Measurements from ENCODE around the gene MICALL1.

Gene MICALL1

DNA sequence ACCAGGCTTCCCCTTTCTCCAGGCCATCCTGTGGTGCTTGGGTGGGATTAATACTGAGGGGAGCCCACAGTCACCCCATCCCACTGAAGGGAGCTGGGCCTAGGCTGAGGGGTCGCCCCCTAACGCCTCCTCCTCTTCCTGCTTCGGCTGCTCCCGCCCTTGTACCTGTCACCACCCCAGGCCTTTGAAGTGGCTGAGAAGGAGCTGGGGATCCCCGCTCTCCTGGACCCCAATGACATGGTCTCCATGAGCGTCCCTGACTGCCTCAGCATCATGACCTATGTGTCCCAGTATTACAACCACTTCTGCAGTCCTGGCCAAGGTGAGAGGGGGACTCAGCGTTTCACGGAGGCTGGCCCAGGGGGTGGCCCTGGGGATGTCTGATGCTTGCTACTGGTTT is 6.1 kb downstream of the MICALL1 start:
- Histone ChIP-seq H3K4me3 (ENCODE audit: low read length) (no peak overlapping the region), H3K27me3 (ENCODE audit: insufficient read depth, low read length) (no peaks in the 10 kb centered on the region), H3K9me3 (ENCODE audit: low read length) (no peaks in the 10 kb centered on the region), H3K36me3 (ENCODE audit: insufficient read depth, low read length) (peaks cover 21% of the 10 kb centered on the region), H3K4me1 (ENCODE audit: insufficient read depth, low read length) (peaks cover 27% of the 10 kb centered on the region), H2AFZ (ENCODE audit: low read depth, low read length) (no peak overlapping the region)

- Histone ChIP-seq H3K36me3 (ENCODE audit: insufficient read depth, low read length) (peaks cover 31% of the 10 kb centered on the region), H3K4me3 (ENCODE audit: low read length) (no peak overlapping the region), H3K9me3 (ENCODE audit: low read length) (no peaks in the 10 kb centered on the region), H3K27me3 (ENCODE audit: insufficient read depth, low read length) (no peaks in the 10 kb centered on the region), H3K4me1 (ENCODE audit: insufficient read depth, low read length) (peaks cover 23% of the 10 kb centered on the region), H2AFZ (ENCODE audit: low read depth, low read length) (no peak overlapping the region)
Measured at GRCh38 chr22:37913233-37913721, 7.2 kb downstream of the MICALL1 start.

DNA sequence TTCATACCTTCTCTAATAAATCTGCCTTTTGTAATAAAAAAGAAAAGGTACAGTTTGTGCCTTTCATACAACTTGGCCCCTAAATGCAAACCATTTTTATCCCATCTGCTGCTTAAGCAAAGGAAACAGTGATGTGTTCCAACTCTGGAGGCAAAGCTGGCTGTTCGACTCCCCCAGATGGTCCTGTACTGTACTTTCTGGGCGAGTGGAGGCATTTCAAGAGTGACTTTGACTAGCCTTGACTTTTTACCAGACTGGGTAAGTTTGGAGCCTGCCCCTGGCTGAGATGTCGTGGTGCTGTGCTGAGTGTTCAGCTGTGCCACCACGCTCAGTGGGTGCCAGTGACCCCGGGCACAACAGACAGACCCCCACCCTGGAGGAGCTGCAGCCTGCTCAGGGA is 10.2 kb downstream of the MICALL1 start:
- Histone ChIP-seq H3K36me3 (ENCODE audit: insufficient read depth, low read length) (peaks cover 41% of the 10 kb centered on the region), H3K4me3 (ENCODE audit: low read length) (no peak overlapping the region), H3K9me3 (ENCODE audit: low read length) (no peaks in the 10 kb centered on the region), H2AFZ (ENCODE audit: low read depth, low read length) (no peak overlapping the region), H3K27me3 (ENCODE audit: insufficient read depth, low read length) (no peaks in the 10 kb centered on the region), H3K4me1 (ENCODE audit: insufficient read depth, low read length) (peaks cover 4% of the 10 kb centered on the region)

GRCh38 chr22:37917874-37918548 is 11.9 kb downstream of the MICALL1 start:
- Histone ChIP-seq H2AFZ (ENCODE audit: low read depth, low read length) (no peak overlapping the region), H3K9me3 (ENCODE audit: low read length) (no peaks in the 10 kb centered on the region), H3K36me3 (ENCODE audit: insufficient read depth, low read length) (peaks cover 45% of the 10 kb centered on the region), H3K27me3 (ENCODE audit: insufficient read depth, low read length) (no peaks in the 10 kb centered on the region), H3K4me1 (ENCODE audit: insufficient read depth, low read length) (no peaks in the 10 kb centered on the region), H3K4me3 (ENCODE audit: low read length) (no peak overlapping the region)

GRCh38 chr22:37918580-37919270 is 12.6 kb downstream of the MICALL1 start:
- Histone ChIP-seq H3K36me3 (ENCODE audit: insufficient read depth, low read length) (peaks cover 44% of the 10 kb centered on the region), H3K4me1 (ENCODE audit: insufficient read depth, low read length) (no peaks in the 10 kb centered on the region), H3K9me3 (ENCODE audit: low read length) (no peaks in the 10 kb centered on the region), H3K27me3 (ENCODE audit: insufficient read depth, low read length) (no peaks in the 10 kb centered on the region), H3K4me3 (ENCODE audit: low read length) (no peak overlapping the region), H2AFZ (ENCODE audit: low read depth, low read length) (no peak overlapping the region)

- H3K9me3 ChIP-seq (ENCODE audit: low read length) = no peaks in the 10 kb centered on the region
- no peak overlapping the region for H3K4me3 ChIP-seq (ENCODE audit: low read length)
- peaks cover 47% of the 10 kb centered on the region for H3K36me3 ChIP-seq (ENCODE audit: insufficient read depth, low read length)
- no peaks in the 10 kb centered on the region for H3K4me1 ChIP-seq (ENCODE audit: insufficient read depth, low read length)
- H2AFZ ChIP-seq (ENCODE audit: low read depth, low read length) = no peak overlapping the region
- H3K27me3 ChIP-seq (ENCODE audit: insufficient read depth, low read length) = no peaks in the 10 kb centered on the region
Measured at GRCh38 chr22:37920126-37920525, 14.0 kb downstream of the MICALL1 start.

GRCh38 chr22:37922191-37922590 is 16.1 kb downstream of the MICALL1 start:
- no peaks in the 10 kb centered on the region for H3K27me3 ChIP-seq (ENCODE audit: insufficient read depth, low read length)
- no peak overlapping the region for H2AFZ ChIP-seq (ENCODE audit: low read depth, low read length)
- H3K4me3 ChIP-seq (ENCODE audit: low read length) = no peak overlapping the region
- H3K9me3 ChIP-seq (ENCODE audit: low read length) = no peaks in the 10 kb centered on the region
- peaks cover 52% of the 10 kb centered on the region for H3K36me3 ChIP-seq (ENCODE audit: insufficient read depth, low read length)
- H3K4me1 ChIP-seq (ENCODE audit: insufficient read depth, low read length) = no peaks in the 10 kb centered on the region

DNA sequence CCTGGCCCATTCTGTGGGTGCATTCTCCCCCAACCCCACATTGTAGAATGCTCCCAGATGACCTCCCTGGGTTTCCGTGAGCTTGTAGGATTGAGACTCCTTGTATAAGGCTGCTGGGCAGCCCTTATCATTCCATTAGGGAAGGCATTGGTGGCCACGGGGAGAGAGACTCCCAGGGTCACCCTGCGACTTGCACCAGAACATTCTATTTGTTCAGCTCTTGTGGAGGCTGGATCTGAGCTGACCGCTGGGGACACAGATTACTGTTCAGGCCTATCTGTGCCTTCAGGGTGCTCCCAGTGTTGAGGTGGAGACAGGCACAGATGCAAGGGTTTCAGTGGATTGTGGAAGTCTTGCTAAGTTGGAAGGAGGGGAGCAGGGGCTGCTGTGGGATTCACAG is 17.8 kb downstream of the MICALL1 start:
- Histone ChIP-seq H3K4me1 (ENCODE audit: insufficient read depth, low read length) (no peaks in the 10 kb centered on the region), H3K27me3 (ENCODE audit: insufficient read depth, low read length) (no peaks in the 10 kb centered on the region), H3K36me3 (ENCODE audit: insufficient read depth, low read length) (peaks cover 46% of the 10 kb centered on the region), H3K4me3 (ENCODE audit: low read length) (no peak overlapping the region), H2AFZ (ENCODE audit: low read depth, low read length) (no peak overlapping the region), H3K9me3 (ENCODE audit: low read length) (no peaks in the 10 kb centered on the region)

- H3K27me3 ChIP-seq (ENCODE audit: insufficient read depth, low read length) = no peaks in the 10 kb centered on the region
- no peaks in the 10 kb centered on the region for H3K9me3 ChIP-seq (ENCODE audit: low read length)
- H3K4me1 ChIP-seq (ENCODE audit: insufficient read depth, low read length) = no peaks in the 10 kb centered on the region
- H3K36me3 ChIP-seq (ENCODE audit: insufficient read depth, low read length) = peaks cover 48% of the 10 kb centered on the region
- no peak overlapping the region for H2AFZ ChIP-seq (ENCODE audit: low read depth, low read length)
- no peak overlapping the region for H3K4me3 ChIP-seq (ENCODE audit: low read length)
Measured at GRCh38 chr22:37924386-37925065, 18.4 kb downstream of the MICALL1 start.

DNA sequence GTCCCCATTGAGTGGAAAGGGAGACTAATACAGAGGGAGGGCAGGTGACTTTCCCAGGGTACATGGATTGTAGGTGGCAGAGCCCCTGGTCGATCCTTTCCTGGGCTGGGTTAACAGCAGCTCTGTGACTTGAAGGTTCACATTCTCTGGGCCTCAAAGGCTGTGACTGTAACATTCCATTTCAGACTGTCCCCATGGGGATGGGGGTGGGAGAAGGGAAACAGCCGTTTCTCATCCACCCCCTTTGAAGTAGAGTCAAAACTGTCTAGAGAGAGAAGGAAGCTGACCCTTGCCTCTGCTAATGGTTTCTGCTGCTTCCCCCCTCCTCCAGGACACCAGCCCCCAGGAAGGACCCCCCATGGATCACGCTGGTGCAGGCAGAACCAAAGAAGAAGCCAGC is 19.2 kb downstream of the MICALL1 start:
- Histone ChIP-seq H3K27me3 (ENCODE audit: insufficient read depth, low read length) (no peaks in the 10 kb centered on the region), H3K4me3 (ENCODE audit: low read length) (no peak overlapping the region), H3K36me3 (ENCODE audit: insufficient read depth, low read length) (peaks cover 48% of the 10 kb centered on the region), H3K9me3 (ENCODE audit: low read length) (no peaks in the 10 kb centered on the region), H2AFZ (ENCODE audit: low read depth, low read length) (no peak overlapping the region), H3K4me1 (ENCODE audit: insufficient read depth, low read length) (no peaks in the 10 kb centered on the region)

GRCh38 chr22:37925767-37926166 is 19.7 kb downstream of the MICALL1 start:
- Histone ChIP-seq H3K4me3 (ENCODE audit: low read length) (no peak overlapping the region), H3K27me3 (ENCODE audit: insufficient read depth, low read length) (no peaks in the 10 kb centered on the region), H2AFZ (ENCODE audit: low read depth, low read length) (no peak overlapping the region), H3K36me3 (ENCODE audit: insufficient read depth, low read length) (peaks cover 48% of the 10 kb centered on the region), H3K4me1 (ENCODE audit: insufficient read depth, low read length) (no peaks in the 10 kb centered on the region), H3K9me3 (ENCODE audit: low read length) (no peaks in the 10 kb centered on the region)

DNA sequence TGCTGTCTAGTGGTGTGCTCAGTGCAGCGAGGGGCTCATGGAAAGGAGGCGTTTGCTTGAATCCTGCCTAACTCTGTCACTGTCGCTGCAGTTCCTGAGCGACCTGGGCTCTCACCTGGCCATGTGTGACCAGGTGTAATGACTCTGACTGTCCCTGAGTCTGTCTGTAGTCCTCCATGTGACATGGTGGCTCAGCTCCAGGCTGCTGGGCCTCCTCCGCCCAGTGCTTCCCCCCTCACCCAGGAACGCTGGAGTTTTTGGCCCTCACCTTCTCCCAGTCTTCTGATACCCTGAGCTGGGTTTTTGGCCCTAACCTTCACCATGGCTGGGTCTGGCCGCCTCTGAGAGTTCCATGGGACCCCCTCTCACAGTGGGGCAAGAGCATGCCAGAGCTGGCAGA is 20.3 kb downstream of the MICALL1 start:
- Histone ChIP-seq H3K27me3 (ENCODE audit: insufficient read depth, low read length) (no peaks in the 10 kb centered on the region), H2AFZ (ENCODE audit: low read depth, low read length) (no peak overlapping the region), H3K36me3 (ENCODE audit: insufficient read depth, low read length) (peaks cover 48% of the 10 kb centered on the region), H3K4me3 (ENCODE audit: low read length) (no peak overlapping the region), H3K4me1 (ENCODE audit: insufficient read depth, low read length) (no peaks in the 10 kb centered on the region), H3K9me3 (ENCODE audit: low read length) (no peaks in the 10 kb centered on the region)

Data from neuron (in vitro differentiated cells).